LNCAP (cell line): ENCODE data around the gene GNB1.

ENCODE experiments used
- CTCF ChIP-seq: fragments of 450-650 bp; IDR thresholded peaks from 2 replicates; pipeline ENCODE4 v1.5.1; 2017; ENCODE audit warnings: mild to moderate bottlenecking

The GNB1 gene

GRCh38 chr1:1833456-1833855 lies 57.4 kb downstream of the GNB1 start:
- no peak for TF ChIP-seq CTCF

GRCh38 chr1:1832820-1833219 lies 58.1 kb downstream of the GNB1 start:
- TF ChIP-seq CTCF: no peak

GRCh38 chr1:1832166-1832565 lies 58.7 kb downstream of the GNB1 start:
- TF ChIP-seq CTCF: no peak

- no peak for TF ChIP-seq CTCF
Measured at GRCh38 chr1:1827089-1827848, 63.6 kb downstream of the GNB1 start.

- no peak for TF ChIP-seq CTCF
Measured at GRCh38 chr1:1826356-1827088, 64.4 kb downstream of the GNB1 start.

- no peak for TF ChIP-seq CTCF
Measured at GRCh38 chr1:1825217-1825616, 65.7 kb downstream of the GNB1 start.

- TF ChIP-seq CTCF: no peak
Measured at GRCh38 chr1:1819762-1820161, 71.1 kb downstream of the GNB1 start.
